K562 (cell line): ENCODE measurements around the gene CDKN2C. TPM values are rescaled to one million over a fixed set of nuclear protein-coding genes. Genes with fewer than 3 reads are reported as not detected.

Experiments
- MGA ChIP-seq: fragments of 450-650 bp; IDR thresholded peaks from 2 replicates; pipeline ENCODE4 v1.6.1; 2016; ENCODE audit warnings: mild to moderate bottlenecking, moderate library complexity
- MTF1 ChIP-seq: fragments of 250-450 bp; sonication (Bioruptor Pico); IDR thresholded peaks from 2 replicates; pipeline ENCODE4 v1.9.0; 2021; ENCODE audit warnings: moderate library complexity, mild to moderate bottlenecking, inconsistent platforms, borderline replicate concordance
- PHB ChIP-seq: fragments of 250-450 bp; sonication (Bioruptor Pico); IDR thresholded peaks from 2 replicates; pipeline ENCODE4 v1.5.0; 2021
- TFE3 ChIP-seq: fragments of 450-650 bp; formaldehyde crosslinking; IDR thresholded peaks from 2 replicates; pipeline ENCODE4 v1.4.0; 2020; ENCODE audit warnings: mild to moderate bottlenecking, mixed read lengths
- ZNF695 ChIP-seq: fragments of 450-650 bp; formaldehyde crosslinking; IDR thresholded peaks from 2 replicates; pipeline ENCODE4 v1.4.0; 2020; ENCODE audit warnings: mild to moderate bottlenecking, moderate library complexity
- polyA plus RNA-seq, 8 experiments: library from polyadenylated mRNA; depleted of rRNA in 4 of 8; stranded (reverse) in 5 of 8; unstranded in 3 of 8; fragments of >200 nt; fragmentation: Nextera tagmentation in 2 of 8; fragmentation: Illumina TruSeq in 1 of 8; extraction: Ambion mirVana in 2 of 8; extraction: Trizol in 1 of 8; gene quantifications; 2 replicates each; pipeline versions ENCODE4 v1.2.1 to v1.2.3, GENCODE V29; 2011 to 2014; ENCODE audit warnings: inconsistent platforms in 1 of 8, missing spikeins in 1 of 8
- total RNA-seq, 7 experiments: library from RNA; depleted of rRNA in 6 of 7; stranded (reverse); fragments of >200 nt in 6 of 7; fragmentation: Illumina TruSeq in 2 of 7; extraction: Trizol in 2 of 7; gene quantifications; 2 replicates each; pipeline versions ENCODE4 v1.2.1 to v1.2.3, GENCODE V29; 2011 to 2021; ENCODE audit warnings: low replicate concordance in 1 of 7
- TF ChIP-seq, protein P1 (sequence below): sonication (generic); formaldehyde crosslinking; IDR thresholded peaks from 2 replicates; pipeline ENCODE4 v1.5.0; 2020; ENCODE audit warnings: missing genetic modification reagents
- TF ChIP-seq, protein P2 (sequence below): fragments of 250-450 bp; sonication (Bioruptor Pico); IDR thresholded peaks from 2 replicates; pipeline ENCODE4 v1.4.0; 2020; ENCODE audit warnings: mild to moderate bottlenecking, moderate library complexity
- TF ChIP-seq, protein P3 (sequence below): sonication (generic); formaldehyde crosslinking; IDR thresholded peaks from 2 replicates; pipeline ENCODE4 v1.8.0; 2022; ENCODE audit warnings: mild to moderate bottlenecking, missing genetic modification reagents

The CDKN2C gene
- total and polyA plus RNA-seq, 9 of the 15 experiments (the other 6 are each of a cell fraction or from before 2014, with no cell fraction given): 11.9 to 74.3 (median 45.9) TPM

DNA sequence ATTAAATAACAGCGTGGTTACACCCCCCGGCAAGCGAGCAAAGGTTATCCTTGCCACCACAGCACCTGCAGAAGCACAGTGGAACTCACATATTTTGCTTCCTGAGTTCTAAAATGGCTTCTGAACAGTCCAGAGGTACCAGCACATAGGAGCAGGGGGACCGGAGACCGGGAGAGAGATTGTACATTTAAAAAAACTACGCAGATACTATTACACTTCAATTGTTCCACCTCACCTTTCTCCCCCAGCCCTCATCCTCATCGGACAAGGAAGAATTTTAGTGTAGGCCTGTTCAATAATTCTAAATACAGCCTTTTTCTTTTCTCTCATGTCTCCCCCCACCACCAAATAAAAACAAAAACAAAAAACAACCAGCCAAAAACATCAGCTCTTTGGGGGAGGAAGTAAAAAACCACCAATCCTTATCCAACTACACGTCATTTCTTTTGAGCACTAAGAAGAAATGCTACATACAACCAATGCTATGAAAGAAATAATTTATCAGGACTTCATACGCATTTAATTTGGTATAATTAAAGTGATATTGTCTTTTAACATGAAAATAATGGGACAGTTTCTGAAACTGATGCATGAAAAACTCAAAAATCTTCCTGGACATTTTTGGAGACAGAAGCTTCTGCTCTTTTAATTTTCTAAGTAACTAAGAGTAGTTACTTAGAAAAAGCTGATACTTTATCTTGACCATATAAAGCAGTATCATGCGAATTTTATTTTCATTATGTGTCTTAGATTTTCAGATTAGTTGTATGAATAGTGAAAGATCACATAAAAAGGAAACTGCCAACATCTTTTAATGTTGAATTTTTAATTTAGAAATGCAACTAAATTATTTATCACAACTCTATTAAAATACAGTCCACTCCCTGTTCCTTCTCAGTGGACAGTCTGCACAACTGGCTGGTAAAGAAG, 9.1 kb downstream of the CDKN2C start (continued):
- TF ChIP-seq TFE3 (CRISPR knock-in tag) (no peak), MTF1 (CRISPR knock-in tag) (no peak), ZNF695 (CRISPR knock-in tag) (no peak), PHB (no peak), MGA (no peak; the same call in 1 of the 2 replicates)
- TF ChIP-seq, protein P1, sequence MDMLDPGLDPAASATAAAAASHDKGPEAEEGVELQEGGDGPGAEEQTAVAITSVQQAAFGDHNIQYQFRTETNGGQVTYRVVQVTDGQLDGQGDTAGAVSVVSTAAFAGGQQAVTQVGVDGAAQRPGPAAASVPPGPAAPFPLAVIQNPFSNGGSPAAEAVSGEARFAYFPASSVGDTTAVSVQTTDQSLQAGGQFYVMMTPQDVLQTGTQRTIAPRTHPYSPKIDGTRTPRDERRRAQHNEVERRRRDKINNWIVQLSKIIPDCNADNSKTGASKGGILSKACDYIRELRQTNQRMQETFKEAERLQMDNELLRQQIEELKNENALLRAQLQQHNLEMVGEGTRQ (CRISPR knock-in tag): no peak
- TF ChIP-seq, protein P2, sequence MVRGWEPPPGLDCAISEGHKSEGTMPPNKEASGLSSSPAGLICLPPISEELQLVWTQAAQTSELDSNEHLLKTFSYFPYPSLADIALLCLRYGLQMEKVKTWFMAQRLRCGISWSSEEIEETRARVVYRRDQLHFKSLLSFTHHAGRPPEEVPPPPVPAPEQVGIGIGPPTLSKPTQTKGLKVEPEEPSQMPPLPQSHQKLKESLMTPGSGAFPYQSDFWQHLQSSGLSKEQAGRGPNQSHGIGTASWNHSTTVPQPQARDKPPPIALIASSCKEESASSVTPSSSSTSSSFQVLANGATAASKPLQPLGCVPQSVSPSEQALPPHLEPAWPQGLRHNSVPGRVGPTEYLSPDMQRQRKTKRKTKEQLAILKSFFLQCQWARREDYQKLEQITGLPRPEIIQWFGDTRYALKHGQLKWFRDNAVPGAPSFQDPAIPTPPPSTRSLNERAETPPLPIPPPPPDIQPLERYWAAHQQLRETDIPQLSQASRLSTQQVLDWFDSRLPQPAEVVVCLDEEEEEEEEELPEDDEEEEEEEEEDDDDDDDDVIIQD (CRISPR knock-in tag): no peak
- TF ChIP-seq, protein P3, sequence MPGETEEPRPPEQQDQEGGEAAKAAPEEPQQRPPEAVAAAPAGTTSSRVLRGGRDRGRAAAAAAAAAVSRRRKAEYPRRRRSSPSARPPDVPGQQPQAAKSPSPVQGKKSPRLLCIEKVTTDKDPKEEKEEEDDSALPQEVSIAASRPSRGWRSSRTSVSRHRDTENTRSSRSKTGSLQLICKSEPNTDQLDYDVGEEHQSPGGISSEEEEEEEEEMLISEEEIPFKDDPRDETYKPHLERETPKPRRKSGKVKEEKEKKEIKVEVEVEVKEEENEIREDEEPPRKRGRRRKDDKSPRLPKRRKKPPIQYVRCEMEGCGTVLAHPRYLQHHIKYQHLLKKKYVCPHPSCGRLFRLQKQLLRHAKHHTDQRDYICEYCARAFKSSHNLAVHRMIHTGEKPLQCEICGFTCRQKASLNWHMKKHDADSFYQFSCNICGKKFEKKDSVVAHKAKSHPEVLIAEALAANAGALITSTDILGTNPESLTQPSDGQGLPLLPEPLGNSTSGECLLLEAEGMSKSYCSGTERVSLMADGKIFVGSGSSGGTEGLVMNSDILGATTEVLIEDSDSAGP (CRISPR knock-in tag): no peak
